H4 (cell line): ENCODE results near the gene C14orf180. TPM values are rescaled to one million over a fixed set of nuclear protein-coding genes. Genes with fewer than 3 reads are reported as not detected.
"Not testable (repeated sequence)": the region's sequence is repeated elsewhere in the genome, so short reads cannot be mapped to it uniquely, and the experiment has no call there.

Source experiments
- DNase-seq: peaks from one replicate; pipeline ENCODE4 v3.0.0-alpha.2; 2015; ENCODE audit warnings: low spot score
- total RNA-seq: library from RNA; depleted of rRNA; stranded (reverse); fragments of >200 nt; shearing (Covaris generic); gene quantifications from 2 replicates; pipeline ENCODE4 v1.2.3, GENCODE V29; 2014; rRNA removed

C14orf180 gene
- total RNA-seq, 1 experiment from 2014 or later = not detected

GRCh38 chr14:104611881-104612280 lies 32.3 kb downstream of the C14orf180 start:
- DNase-seq = no peak

- DNase-seq = no peak
Observed at GRCh38 chr14:104614126-104614812, 34.7 kb downstream of the C14orf180 start.

GRCh38 chr14:104624939-104625338 lies 45.4 kb downstream of the C14orf180 start:
- no peak for DNase-seq

GRCh38 chr14:104632781-104633180 lies 53.2 kb downstream of the C14orf180 start:
- DNase-seq = no peak

- DNase-seq = no peak
Observed at GRCh38 chr14:104633276-104634137, 53.9 kb downstream of the C14orf180 start.

GRCh38 chr14:104634138-104634760 lies 54.7 kb downstream of the C14orf180 start:
- DNase-seq = no peak

GRCh38 chr14:104634886-104635570 lies 55.5 kb downstream of the C14orf180 start:
- no peak for DNase-seq

GRCh38 chr14:104635717-104636116 lies 56.2 kb downstream of the C14orf180 start:
- DNase-seq = no peak

GRCh38 chr14:104636131-104636530 lies 56.6 kb downstream of the C14orf180 start:
- no peak for DNase-seq

- DNase-seq = not testable (repeated sequence)
Observed at GRCh38 chr14:104636846-104637545, 57.4 kb downstream of the C14orf180 start.

GRCh38 chr14:104637546-104638003 lies 58.0 kb downstream of the C14orf180 start:
- no peak for DNase-seq

GRCh38 chr14:104638190-104638589 lies 58.6 kb downstream of the C14orf180 start:
- no peak for DNase-seq

- DNase-seq = no peak
Observed at GRCh38 chr14:104638927-104639450, 59.4 kb downstream of the C14orf180 start.

- no peak for DNase-seq
Observed at GRCh38 chr14:104639471-104639870, 59.9 kb downstream of the C14orf180 start.

Other genes with a start within 250 kb of the C14orf180 start
- gene TMEM179, start 25.0 kb downstream of the C14orf180 start, total RNA-seq = not detected in 2 replicates
- gene INF2, start 109.9 kb downstream of the C14orf180 start, total RNA-seq = 13.0 and 16.3 TPM in 2 replicates
- gene ADSS1, start 144.5 kb downstream of the C14orf180 start, total RNA-seq = 3.7 and 4.0 TPM in 2 replicates
- gene SIVA1, start 173.4 kb downstream of the C14orf180 start, total RNA-seq = 286 and 381 TPM in 2 replicates
- gene AKT1, start 216.0 kb downstream of the C14orf180 start, total RNA-seq = 86.5 and 127 TPM in 2 replicates
- 0.83 and 2.9 TPM in 2 replicates for gene ZBTB42, start 221.3 kb downstream of the C14orf180 start, total RNA-seq